NCI-H1048 (cell line): ENCODE measurements around the gene TMEM72.

ENCODE experiments used
- DNase-seq: peaks from one replicate; lab custom pipeline; 2025; lab: John Stamatoyannopoulos, UW

Gene TMEM72

GRCh38 chr10:44968091-44968490, 57.0 kb downstream of the TMEM72 start:
- no peak for DNase-seq

- DNase-seq, result no peak
Observed at GRCh38 chr10:44968500-44969400, 57.6 kb downstream of the TMEM72 start.

GRCh38 chr10:44969854-44970253, 58.7 kb downstream of the TMEM72 start:
- DNase-seq, result no peak

- DNase-seq, result no peak
Observed at GRCh38 chr10:44970812-44971395, 59.8 kb downstream of the TMEM72 start.

- DNase-seq, result no peak
Observed at GRCh38 chr10:44971434-44971833, 60.3 kb downstream of the TMEM72 start.

GRCh38 chr10:44971935-44972757, 61.0 kb downstream of the TMEM72 start:
- no peak for DNase-seq

GRCh38 chr10:44972874-44973306, 61.8 kb downstream of the TMEM72 start:
- DNase-seq, result no peak

- DNase-seq, result no peak
Observed at GRCh38 chr10:44973323-44974081, 62.4 kb downstream of the TMEM72 start.

GRCh38 chr10:44974082-44974627, 63.0 kb downstream of the TMEM72 start:
- no peak for DNase-seq

- DNase-seq, result no peak
Observed at GRCh38 chr10:44974628-44975430, 63.7 kb downstream of the TMEM72 start.

- DNase-seq, result no peak
Observed at GRCh38 chr10:44975431-44976331, 64.5 kb downstream of the TMEM72 start.

- DNase-seq, result no peak
Observed at GRCh38 chr10:44976352-44977198, 65.4 kb downstream of the TMEM72 start.

- DNase-seq, result no peak
Observed at GRCh38 chr10:44977287-44978212, 66.4 kb downstream of the TMEM72 start.

- no peak for DNase-seq
Observed at GRCh38 chr10:44978213-44978569, 67.1 kb downstream of the TMEM72 start.

- peak; percentile 48 for DNase-seq
Observed at GRCh38 chr10:44978570-44979280, 67.6 kb downstream of the TMEM72 start, which contains the start of gene DEPP1. Gene DEPP1, minus strand, starts transcription at chr10:44978809. Its CDS starts 779 bp downstream, at chr10:44978030.

GRCh38 chr10:44979281-44980191, 68.4 kb downstream of the TMEM72 start:
- no peak for DNase-seq
